GM21390 (cell line): ENCODE data around the gene PTPRN2.
"Not testable (repeated sequence)": the region's sequence is repeated elsewhere in the genome, so short reads cannot be mapped to it uniquely, and the experiment has no call there.

Experiments used
- ATAC-seq: cut with Tn5 transposase; IDR thresholded peaks from one replicate; pipeline ENCODE4 v1.9.1; 2021; ENCODE audit not compliant: unreplicated experiment

Gene PTPRN2

DNA sequence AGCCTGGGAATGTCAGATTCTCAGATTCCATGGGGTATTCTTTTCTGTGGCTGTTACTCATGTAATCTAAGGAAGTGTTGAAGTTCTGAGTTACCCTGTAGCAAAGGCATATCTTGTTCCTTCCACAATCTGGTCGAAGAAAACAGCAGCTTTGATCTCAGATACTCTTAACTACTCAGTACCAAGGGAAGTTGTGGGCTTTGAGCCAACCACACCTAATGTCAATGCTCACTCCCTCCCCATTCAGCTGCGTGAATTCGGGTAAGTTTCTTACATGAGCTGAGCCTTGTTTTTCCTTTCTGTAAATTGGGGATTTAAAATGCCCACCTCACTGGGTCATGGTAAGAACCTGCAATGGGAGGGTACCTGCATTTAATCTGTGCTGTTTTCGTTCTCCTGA lies 52.5 kb downstream of the PTPRN2 start:
- ATAC-seq, result no peak

DNA sequence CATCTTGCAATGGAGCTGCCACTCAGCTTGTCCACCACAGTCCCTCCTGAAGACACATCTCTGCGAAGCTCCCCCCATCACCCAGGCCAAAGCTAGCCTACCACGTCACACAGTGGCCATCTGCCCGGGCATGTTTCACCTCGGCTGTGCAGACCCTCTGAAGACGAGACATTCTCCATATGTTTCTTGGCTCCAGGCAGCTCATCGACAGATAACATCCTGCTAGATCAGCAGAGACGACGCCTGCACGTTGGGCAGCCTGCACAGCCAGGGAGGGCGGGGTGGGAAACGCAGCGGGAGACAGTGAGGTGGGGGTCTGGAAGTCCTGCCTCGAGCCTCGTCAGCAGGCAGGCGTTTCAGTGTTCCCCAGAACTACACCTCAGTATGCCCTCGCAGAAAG lies 53.0 kb downstream of the PTPRN2 start:
- no peak for ATAC-seq

DNA sequence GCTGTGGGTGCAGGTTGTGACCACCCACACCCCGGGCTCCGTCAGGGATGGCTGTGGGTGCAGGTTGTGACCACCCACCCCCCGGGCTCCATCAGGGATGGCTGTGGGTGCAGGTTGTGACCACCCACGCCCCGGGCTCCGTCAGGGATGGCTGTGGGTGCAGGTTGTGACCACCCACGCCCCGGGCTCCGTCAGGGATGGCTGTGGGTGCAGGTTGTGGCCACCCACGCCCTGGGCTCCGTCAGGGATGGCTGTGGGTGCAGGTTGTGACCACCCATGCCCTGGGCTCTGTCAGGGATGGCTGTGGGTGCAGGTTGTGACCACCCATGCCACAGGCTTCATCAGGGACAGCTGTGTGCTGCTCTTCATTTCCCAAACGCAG lies 53.5 kb downstream of the PTPRN2 start:
- not testable (repeated sequence) for ATAC-seq

DNA sequence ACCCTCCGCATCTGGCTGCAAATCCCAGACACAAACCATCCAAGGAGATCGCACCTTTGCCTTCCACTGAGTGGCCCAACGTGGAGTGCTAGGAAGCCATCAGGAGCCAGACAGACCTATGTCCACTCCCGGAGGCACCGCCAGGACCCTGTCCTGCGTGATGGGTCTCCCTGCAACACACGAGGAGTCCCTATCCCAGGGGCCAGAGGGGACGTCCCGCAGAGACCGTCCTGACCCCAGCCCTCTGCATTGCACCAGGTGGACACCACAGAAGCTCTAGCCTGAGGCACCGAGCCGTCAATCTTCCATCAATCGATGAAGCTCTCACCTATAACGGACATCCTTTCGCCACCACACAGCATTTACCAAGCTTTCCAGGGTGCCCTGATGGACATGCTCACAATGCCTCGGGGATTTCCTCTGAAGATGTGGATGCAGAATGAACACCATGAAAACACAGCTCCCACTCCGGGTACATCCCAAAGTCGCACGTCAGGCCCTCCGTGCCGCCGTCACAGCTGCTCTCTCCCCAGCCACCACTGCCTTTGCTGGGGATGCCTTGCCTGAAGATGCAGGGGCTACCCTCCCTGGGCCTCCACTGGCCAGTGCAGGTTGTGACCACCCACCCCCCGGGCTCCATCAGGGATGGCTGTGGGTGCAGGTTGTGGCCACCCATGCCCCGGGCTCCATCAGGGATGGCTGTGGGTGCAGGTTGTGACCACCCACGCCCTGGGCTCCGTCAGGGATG lies 54.1 kb downstream of the PTPRN2 start:
- ATAC-seq, result no peak

DNA sequence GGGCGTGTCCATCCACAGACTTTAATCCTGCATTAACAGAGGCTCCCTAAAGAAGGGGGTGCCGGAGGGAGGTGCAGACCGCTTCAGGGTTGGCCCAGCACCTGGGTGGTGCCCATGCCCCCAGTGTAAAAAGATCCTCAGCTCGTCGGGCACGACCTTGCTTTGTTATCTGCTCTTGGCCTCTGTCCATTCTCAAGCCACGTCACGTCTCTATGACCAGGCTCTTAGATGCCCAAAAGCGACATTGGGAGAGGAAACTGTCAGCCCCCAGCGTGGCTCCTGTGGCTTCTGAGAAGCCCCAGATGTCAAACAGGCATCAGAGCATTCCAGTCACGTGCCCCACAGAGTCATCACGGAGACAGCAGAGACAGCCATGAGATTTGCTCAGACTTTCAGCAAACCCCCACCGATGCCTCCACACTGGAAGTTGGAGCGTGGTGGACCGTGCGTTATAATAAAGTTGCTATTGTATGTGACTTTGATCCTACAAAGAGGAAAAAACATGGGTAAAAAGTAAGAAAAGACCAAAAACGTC lies 55.5 kb downstream of the PTPRN2 start:
- no peak for ATAC-seq

DNA sequence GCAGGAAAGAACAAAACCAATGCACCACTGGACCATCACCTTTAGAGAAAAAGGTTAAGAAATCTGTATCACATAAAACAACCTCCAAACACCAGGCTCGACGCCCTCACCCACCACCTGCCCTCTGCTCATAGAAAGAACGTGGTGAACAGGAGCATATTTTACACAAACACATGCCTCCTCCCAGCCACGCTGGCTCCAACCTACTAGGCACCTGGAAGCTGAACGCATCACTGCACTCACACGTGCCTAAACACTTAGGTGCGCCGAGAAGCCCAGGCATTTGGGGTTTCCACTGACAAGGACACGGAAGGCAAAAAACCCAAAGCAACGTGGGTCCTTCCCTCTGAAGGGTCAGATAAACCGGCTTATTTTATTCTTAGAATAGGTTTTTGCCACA lies 56.0 kb downstream of the PTPRN2 start:
- ATAC-seq, result no peak

DNA sequence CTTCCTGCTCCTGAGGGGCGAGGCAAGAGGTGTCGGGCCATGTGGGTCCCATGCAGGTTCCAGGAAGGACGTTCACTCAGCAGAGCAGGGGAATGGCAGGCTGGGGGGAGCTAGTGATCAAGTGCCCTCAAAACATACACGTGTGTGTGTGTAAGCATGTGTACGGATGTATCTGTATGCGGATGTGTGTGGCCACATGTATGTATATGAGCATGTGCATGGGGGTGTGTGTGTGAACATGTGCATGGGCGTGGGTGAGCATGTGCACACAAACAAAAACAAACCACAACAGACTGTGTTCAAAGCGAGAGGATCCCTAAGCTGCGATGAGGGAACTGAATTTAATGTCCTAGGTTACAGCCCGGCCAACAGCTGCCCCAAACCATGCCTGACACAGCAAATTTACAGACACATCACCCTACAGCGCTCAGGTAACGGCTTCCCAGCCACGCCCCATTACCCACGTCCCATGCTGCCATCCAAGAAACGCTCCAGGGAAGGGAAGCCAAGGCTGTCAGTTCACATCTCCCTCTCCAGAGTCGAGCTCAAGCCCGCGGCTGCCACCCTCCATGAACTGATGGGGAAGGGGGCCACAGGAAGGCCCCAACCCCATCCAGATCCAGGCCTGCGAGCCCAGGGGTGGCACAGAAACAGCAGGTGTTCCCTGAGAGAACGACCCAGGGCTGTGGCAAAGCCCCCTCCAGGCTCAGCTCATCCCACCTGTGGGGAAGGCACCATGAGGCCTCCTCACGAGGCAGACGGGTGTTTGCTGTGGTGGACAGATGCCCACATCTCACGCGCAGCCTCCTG lies 56.6 kb downstream of the PTPRN2 start:
- no peak for ATAC-seq

DNA sequence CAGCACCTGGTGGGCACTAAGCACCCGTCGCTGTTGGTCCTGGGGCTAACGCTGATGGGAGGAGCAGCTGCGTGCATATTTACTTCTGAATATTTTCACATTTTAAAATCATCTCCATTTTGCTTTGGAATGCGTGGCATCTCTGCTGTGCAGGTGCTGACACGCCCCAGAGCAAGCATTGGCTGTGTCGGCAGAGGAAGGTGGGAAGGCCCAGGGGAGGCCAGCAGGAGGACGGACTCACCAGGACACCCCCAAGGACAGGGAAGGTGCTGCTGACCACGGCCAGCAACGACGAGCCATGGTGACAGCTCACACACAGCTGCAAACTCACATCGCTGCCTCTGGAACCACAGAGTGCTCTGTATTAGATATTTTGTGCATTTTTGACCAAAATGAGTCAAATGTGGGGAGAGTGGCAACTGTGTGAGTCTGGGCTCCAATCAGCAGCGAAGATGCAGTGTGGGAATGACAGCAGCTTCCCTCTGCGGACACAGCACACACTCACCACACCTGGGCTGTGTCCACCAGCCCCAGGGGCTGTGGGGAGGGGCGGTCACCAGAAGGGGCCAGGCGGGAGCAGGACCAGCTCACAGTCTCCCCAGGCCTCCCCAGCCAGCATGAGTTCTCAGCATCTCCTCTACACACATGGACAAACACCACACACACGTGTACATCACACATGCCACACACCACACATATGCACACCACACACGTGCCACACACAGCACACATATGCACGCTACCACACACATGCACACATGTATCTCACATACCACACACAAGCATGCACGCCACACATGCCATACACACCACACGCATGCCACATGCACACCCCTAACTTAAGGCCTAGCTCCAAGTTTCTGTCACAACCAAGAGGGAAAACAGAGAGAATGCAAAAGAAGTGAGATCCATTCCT lies 58.2 kb downstream of the PTPRN2 start:
- ATAC-seq, result no peak

DNA sequence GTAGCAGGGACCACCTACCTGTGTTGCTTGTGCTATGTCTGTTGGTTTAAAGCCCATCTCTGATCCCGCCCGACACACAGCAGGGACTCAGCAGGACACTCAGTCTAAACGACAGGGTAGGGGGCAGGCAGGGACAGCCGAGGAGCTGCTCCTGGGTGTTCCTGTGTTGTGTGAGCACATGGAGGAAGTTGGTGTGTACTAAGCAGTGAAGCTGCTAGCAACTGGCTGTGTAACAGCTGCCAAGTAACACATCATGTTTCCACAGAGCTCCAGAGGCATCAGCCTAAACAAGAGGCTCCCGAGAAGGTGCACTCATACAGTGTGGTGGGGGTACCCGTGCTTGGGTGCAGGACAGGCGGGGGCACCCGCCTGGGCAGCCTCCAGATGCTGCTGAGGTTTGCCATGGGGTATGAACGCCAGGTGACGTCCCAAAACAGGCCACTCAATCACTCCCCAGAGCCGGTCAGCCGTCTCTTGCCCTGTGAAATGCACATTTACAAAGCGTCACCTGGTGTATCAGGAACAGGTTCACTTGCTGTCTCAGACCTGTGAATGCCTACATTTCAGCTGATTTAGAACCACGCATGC lies 59.6 kb downstream of the PTPRN2 start:
- no peak for ATAC-seq

DNA sequence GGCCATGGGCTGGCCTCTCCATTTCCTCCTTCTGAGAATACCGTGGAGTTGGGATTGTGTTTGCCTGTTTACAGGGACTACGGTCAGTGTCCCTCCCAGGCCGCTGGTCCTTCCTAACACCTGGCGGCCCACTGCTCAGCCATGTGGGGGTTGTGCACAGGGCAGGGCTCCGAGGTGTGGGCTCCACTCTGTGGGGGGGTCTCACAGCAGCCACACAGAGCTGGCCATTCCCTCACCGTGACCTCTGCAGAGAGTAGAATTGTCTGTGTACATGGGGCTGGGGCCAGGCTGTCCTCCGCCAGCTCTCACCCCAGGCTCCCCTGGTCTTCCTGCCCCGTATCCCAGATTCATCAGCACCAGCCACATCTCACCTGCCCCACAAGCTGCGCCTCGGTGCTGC lies 60.1 kb downstream of the PTPRN2 start:
- no peak for ATAC-seq

DNA sequence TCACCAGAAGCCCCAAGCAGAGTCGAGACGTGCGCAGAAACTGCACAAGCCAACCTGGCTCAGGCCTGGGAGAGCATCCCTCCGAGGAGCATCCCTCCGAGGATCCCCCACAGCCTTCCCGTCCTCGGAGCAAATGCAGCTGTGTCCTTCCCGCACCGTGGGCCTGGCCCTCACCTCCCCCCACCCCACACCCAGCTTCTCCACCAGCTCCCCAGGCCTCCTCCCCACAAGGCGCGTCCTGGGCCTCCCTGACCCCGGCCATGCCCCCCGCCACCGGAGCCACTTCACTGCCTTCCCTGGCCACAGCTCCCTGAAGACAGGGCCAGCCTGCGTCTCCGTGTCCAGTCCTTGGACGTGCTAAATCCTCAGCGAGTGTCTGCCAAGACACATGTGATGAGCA lies 60.6 kb downstream of the PTPRN2 start:
- ATAC-seq, result no peak

DNA sequence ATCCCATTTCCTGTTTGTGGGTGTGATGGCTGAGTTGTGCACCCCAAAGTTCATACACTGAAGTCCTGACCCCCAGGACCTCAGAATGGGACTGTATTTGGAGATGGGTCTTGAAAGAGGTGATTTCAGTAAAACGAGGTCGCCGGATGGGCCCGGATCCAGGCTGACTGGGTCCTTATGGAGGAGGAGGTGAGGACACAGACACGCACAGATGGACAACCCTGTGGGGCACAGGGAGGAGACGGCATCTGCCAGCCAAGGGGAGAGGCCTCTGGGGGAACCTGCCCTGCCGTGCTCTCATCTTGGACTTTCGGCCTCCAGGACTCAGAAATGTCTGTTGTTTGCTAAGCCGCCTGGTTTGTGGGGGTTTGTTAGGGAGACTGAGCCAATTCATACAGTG lies 61.1 kb downstream of the PTPRN2 start:
- no peak for ATAC-seq

DNA sequence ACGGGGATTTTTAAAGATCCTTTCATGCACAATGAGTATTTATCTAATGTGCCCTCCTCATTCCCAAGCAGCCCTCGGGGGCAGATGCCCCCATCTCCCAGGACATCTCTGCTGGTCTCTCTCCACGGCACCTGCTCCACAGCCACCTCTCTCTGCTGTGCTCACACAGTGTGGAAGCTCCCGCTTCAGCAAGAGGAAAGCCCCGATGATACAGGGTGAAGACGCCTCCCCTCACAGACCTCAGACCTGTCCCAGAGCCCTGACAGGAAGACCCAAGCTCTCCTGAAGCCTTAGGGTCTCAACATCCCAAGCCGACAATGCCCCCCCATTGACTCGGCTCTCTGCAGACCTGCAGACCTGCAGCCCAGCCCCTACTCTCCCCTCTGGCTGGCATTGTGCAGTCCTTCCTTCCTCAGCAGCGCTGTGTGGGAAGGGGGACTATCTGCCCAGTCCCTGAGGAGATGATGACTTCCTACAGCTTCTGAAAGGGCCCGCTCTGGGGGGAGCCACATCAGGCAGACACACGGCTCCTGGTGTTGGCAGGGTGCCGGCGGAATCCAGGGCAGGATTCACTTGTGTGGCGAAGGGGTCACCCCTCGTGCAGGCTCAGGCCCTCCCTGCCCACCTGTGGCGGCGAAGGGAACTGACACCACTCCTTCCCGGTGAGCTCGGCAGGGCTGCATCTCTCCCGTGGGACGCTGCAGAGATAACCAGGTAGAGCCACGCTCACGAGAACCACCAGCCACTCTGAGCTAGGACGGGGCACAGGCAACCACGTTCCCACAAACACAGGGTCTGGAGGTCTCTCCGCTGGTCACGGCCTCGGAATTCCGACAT lies 61.8 kb downstream of the PTPRN2 start:
- ATAC-seq, result no peak

DNA sequence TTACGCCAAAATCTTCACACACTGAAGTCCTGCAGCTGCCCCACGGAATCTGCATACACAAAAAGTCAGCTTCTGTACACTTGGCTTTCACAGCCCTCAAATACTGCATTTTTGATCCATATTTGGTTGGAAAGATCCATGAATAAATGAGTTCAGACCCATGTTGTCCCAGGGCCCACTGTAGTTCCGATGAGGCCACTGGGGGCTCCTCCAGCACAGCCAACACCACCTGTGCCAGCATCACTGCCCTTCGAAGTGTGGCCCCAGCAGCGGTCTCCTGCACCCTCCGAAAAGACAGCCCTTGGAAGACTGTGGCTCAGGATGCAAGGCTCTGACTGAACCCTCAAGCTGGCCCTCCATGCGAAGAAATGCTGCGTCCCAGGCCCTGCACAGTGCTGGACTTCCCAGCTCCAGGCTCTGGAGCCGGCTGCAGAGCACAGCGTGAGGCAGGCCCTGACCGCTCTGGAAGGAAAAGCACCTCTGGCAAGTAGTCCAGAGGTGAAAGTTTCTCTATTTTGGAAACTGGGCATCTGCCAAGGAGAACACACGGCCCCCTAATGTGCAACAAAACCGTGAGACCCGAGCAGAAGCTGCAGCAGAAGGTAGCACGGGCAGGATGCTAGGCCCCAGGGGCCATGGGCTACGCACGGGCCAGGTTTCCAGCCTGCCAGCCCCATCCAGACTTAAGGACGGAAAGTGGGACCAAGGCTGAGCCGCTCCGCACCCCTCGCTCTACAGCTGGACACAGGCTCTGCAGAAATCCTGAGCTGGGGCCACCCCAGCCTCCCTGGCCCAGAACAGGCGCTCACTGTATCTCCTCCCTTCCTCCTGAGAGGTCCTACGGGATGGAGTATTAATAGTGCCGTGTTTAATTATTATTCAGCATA lies 62.6 kb downstream of the PTPRN2 start:
- no peak for ATAC-seq

DNA sequence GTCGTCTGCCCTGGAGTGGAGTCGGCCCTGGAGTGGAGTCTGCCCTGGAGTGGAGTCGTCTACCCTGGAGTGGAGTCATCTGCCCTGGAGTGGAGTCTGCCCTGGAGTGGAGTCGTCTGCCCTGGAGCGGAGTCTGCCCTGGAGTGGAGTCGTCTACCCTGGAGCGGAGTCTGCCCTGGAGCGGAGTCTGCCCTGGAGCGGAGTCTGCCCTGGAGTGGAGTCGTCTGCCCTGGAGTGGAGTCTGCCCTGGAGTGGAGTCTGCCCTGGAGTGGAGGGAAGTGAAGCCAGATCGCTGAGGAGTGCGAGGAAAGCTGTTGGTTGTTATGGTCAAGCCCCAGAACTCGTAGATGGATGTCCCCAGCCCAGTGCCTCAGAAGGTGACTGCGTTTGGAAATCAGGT lies 63.3 kb downstream of the PTPRN2 start:
- ATAC-seq, result not testable (repeated sequence)

DNA sequence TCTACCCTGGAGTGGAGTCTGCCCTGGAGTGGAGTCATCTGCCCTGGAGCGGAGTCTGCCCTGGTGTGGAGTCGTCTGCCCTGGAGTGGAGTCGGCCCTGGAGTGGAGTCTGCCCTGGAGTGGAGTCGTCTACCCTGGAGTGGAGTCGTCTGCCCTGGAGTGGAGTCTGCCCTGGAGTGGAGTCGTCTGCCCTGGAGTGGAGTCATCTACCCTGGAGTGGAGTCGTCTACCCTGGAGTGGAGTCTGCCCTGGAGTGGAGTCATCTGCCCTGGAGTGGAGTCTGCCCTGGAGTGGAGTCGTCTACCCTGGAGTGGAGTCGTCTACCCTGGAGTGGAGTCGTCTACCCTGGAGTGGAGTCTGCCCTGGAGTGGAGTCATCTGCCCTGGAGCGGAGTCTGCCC lies 63.7 kb downstream of the PTPRN2 start:
- not testable (repeated sequence) for ATAC-seq

DNA sequence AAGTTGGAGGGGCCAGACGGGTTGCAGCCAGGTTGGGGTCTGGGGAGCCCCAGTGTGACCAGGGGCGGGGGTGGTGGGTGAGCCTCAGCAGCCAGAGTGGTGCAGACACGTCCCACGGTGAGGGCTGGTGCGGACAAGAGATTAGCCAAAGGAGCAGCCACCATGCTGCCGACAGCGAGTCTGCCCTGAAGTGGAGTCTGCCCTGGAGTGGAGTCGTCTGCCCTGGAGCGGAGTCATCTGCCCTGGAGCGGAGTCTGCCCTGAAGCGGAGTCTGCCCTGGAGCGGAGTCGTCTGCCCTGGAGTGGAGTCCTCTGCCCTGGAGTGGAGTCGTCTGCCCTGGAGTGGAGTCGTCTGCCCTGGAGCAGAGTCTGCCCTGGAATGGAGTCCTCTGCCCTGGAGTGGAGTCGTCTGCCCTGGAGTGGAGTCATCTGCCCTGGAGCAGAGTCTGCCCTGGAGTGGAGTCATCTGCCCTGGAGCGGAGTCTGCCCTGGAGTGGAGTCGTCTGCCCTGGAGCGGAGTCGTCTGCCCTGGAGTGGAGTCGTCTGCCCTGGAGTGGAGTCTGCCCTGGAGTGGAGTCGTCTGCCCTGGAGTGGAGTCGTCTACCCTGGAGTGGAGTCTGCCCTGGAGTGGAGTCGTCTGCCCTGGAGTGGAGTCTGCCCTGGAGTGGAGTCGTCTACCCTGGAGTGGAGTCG lies 64.3 kb downstream of the PTPRN2 start:
- ATAC-seq, result not testable (repeated sequence)

DNA sequence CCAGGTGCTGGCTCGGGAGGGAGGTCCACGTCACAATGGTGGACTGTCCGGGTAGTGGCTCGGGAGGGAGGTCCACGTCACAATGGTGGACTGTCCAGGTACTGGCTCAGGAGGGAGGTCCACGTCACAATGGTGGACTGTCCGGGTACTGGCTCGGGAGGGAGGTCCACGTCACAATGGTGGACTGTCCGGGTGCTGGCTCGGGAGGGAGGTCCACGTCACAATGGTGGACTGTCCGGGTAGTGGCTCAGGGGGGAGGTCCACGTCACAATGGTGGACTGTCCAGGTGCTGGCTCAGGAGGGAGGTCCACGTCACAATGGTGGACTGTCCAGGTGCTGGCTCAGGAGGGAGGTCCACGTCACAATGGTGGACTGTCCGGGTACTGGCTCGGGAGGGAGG lies 65.8 kb downstream of the PTPRN2 start:
- ATAC-seq, result not testable (repeated sequence)
